Transverse colon (tissue), 4 donors: ENCODE measurements around the gene MIS18BP1. TPM values are rescaled to one million over a fixed set of nuclear protein-coding genes. Genes with fewer than 3 reads are reported as not detected.
"Not testable (repeated sequence)": the region's sequence is repeated elsewhere in the genome, so short reads cannot be mapped to it uniquely, and the experiment has no call there.

Experiments
- DNase-seq: peaks from one replicate; pipeline ENCODE4 v3.0.0-alpha.2; 2019
- H3K27ac ChIP-seq, 4 donors: fragments of 200-600 bp; sonication (generic); 2 replicates each; pipeline ENCODE4 v1.5.1; 2016 to 2018; ENCODE audit warnings: inconsistent platforms in 4 of 4
- H3K27me3 ChIP-seq: fragments of 200-600 bp; sonication (generic); 2 replicates; pipeline ENCODE4 v1.5.1; 2017; ENCODE audit warnings: inconsistent platforms
- H3K36me3 ChIP-seq, 4 donors: fragments of 200-600 bp; sonication (generic); 2 replicates each; pipeline ENCODE4 v1.5.1; 2017 to 2019; ENCODE audit warnings: inconsistent platforms in 4 of 4
- H3K4me1 ChIP-seq, 4 donors: fragments of 200-600 bp; sonication (generic); 2 replicates each; pipeline ENCODE4 v1.5.1; 2017 to 2020; ENCODE audit warnings: inconsistent platforms in 4 of 4
- H3K4me3 ChIP-seq, 4 donors: fragments of 200-600 bp; sonication (generic); 1 replicate in 1 of 4; 2 replicates in 3 of 4; pipeline versions ENCODE4 v1.5.1 to v1.6.1; 2017 to 2019; ENCODE audit warnings: inconsistent platforms in 4 of 4
- H3K9me3 ChIP-seq, 2 donors: fragments of 200-600 bp; sonication (generic); 2 replicates each; pipeline ENCODE4 v1.5.1; 2017 to 2019; ENCODE audit warnings: inconsistent platforms in 2 of 2
- CTCF ChIP-seq, 5 experiments: fragments of 200-600 bp in 3 of 5; fragments of 450-650 bp in 2 of 5; sonication (generic) in 3 of 5; IDR thresholded peaks; 1 replicate in 2 of 5; 2 replicates in 3 of 5; pipeline ENCODE4 v1.5.1; 2016 to 2017; ENCODE audit warnings: antibody characterized with exemption in 5 of 5, inconsistent platforms in 3 of 5, mild to moderate bottlenecking in 2 of 5, moderate library complexity in 1 of 5
- EP300 ChIP-seq: sonication (generic); formaldehyde crosslinking; IDR thresholded peaks from one replicate; pipeline ENCODE4 v1.6.1; 2017; ENCODE audit warnings: antibody characterized with exemption, low read depth
- POLR2A ChIP-seq: fragments of 450-650 bp; IDR thresholded peaks from one replicate; pipeline ENCODE4 v1.6.1; 2016; ENCODE audit warnings: antibody characterized with exemption, mild to moderate bottlenecking, moderate library complexity
- POLR2AphosphoS5 ChIP-seq, 3 donors: sonication (generic); formaldehyde crosslinking; IDR thresholded peaks; one replicate each; pipeline ENCODE4 v1.6.1; 2016; ENCODE audit warnings: antibody characterized with exemption in 3 of 3
- WGBS, 2 donors: methylation state at CpG; one replicate each; pipeline ENCODE4 v1.1.5; 2018; ENCODE audit warnings: low coverage in 1 of 2; 5-methylcytosine and 5-hydroxymethylcytosine counted together
- in situ Hi-C, 4 donors: fragments of 200-750 bp; cut with MboI; loops; one replicate each; pipeline versions ENCODE4 v1.15.0 to v1.15.1; 2017; ENCODE audit warnings: low sequenced_read_pairs in 3 of 4, low pct_ligation_motif_present in 1 of 4, low pct_unique_long_range_greater_than_20kb in 1 of 4
- intact Hi-C: fragments of 100-400 bp; cut with DNase I; formaldehyde crosslinking; loops from one replicate; pipeline ENCODE4 v1.15.1; 2023; ENCODE audit warnings: low total_unique reads
- total RNA-seq, 4 donors: library from RNA; depleted of rRNA; stranded (reverse); fragments of >200 nt; gene quantifications; one replicate each; pipeline ENCODE4 v1.1.0, GENCODE V29; 2016

MIS18BP1 gene
- total RNA-seq, 4 donors from 2014 or later = 23.5 to 61.7 (median 38.4) TPM

- Histone ChIP-seq H3K27me3 (no peaks in the 10 kb centered on the region), H3K4me1 (no peaks in the 10 kb centered on the region), H3K36me3 (no peaks in the 10 kb centered on the region), H3K9me3 (no peaks in the 10 kb centered on the region), H3K27ac (no peak overlapping the region), H3K4me3 (no peak overlapping the region)
- DNase-seq = no peak
- in situ Hi-C loops (no loop called here), intact Hi-C loops (no loop called here)
- TF ChIP-seq EP300 (no peak), POLR2A (no peak)
- WGBS, 2 donors = 45 to 62% methylated on average over 2 of the region's 2 CpGs
These were observed 34.6 kb upstream of the MIS18BP1 start for GRCh38 chr14:45287610-45288009.

GRCh38 chr14:45284802-45285201 is 31.8 kb upstream of the MIS18BP1 start:
- Histone ChIP-seq H3K36me3 (no peaks in the 10 kb centered on the region), H3K27me3 (no peaks in the 10 kb centered on the region), H3K4me3 (no peak overlapping the region), H3K9me3 (peaks cover 0 to 8% of the 10 kb centered on the region in 2 donors), H3K4me1 (no peaks in the 10 kb centered on the region), H3K27ac (no peak overlapping the region)
- 76% methylated on average over 2 of the region's 2 CpGs; no CpG with 5 or more reads in 1 of the 2 donors for WGBS, 2 donors
- in situ Hi-C loops (no loop called here), intact Hi-C loops (no loop called here)
- TF ChIP-seq POLR2AphosphoS5 (IDR thresholded peaks at IDR 0.05) = no peak
- no peak for TF ChIP-seq EP300
- no peak for TF ChIP-seq CTCF (IDR thresholded peaks at IDR 0.05)
- TF ChIP-seq POLR2A = no peak
- DNase-seq = no peak

GRCh38 chr14:45281731-45282400 is 28.9 kb upstream of the MIS18BP1 start:
- H3K27ac ChIP-seq, H3K27me3 ChIP-seq, in situ Hi-C loops, H3K4me1 ChIP-seq, DNase-seq, H3K4me3 ChIP-seq, intact Hi-C loops, H3K36me3 ChIP-seq, H3K9me3 ChIP-seq: not testable (repeated sequence)
- WGBS, 2 donors = 86% methylated on average over 9 to 12 of the region's 12 CpGs

- Histone ChIP-seq H3K27me3 (no peaks in the 10 kb centered on the region), H3K4me1 (no peaks in the 10 kb centered on the region), H3K36me3 (no peaks in the 10 kb centered on the region), H3K27ac (no peak overlapping the region), H3K9me3 (no peaks in the 10 kb centered on the region), H3K4me3 (no peak overlapping the region)
- in situ Hi-C loops = loop anchor here in 2 of 4 donors (25.0 kb wide), 1 partner anchor 360 kb away; no protein-coding TSS in a partner anchor
- 86 to 95% methylated on average over 5 to 6 of the region's 6 CpGs for WGBS, 2 donors
- no peak for DNase-seq
- intact Hi-C loops = no loop called here
- no peak for TF ChIP-seq POLR2AphosphoS5 (IDR thresholded peaks at IDR 0.05)
- no peak for TF ChIP-seq CTCF (IDR thresholded peaks at IDR 0.05)
- TF ChIP-seq EP300 = no peak
- no peak for TF ChIP-seq POLR2A
These were observed 19.0 kb upstream of the MIS18BP1 start for GRCh38 chr14:45271858-45272537.

GRCh38 chr14:45270031-45270430 is 17.0 kb upstream of the MIS18BP1 start:
- Histone ChIP-seq H3K27me3 (no peaks in the 10 kb centered on the region), H3K4me1 (no peaks in the 10 kb centered on the region), H3K36me3 (no peaks in the 10 kb centered on the region), H3K9me3 (no peaks in the 10 kb centered on the region), H3K4me3 (no peak overlapping the region), H3K27ac (no peak overlapping the region)
- intact Hi-C loops = no loop called here
- DNase-seq = no peak
- in situ Hi-C loops = loop anchor here in 2 of 4 donors (25.0 kb wide), 1 partner anchor 358 kb away; no protein-coding TSS in a partner anchor
- 72 to 80% methylated on average over 1 of the region's 1 CpG for WGBS, 2 donors
- no peak for TF ChIP-seq POLR2A
- TF ChIP-seq CTCF (IDR thresholded peaks at IDR 0.05) = no peak
- no peak for TF ChIP-seq EP300
- TF ChIP-seq POLR2AphosphoS5 (IDR thresholded peaks at IDR 0.05) = no peak
